PFSK-1 (cell line): ENCODE data around the gene CACNA1F.

ENCODE experiments used
- FOXP2 ChIP-seq: optimal IDR thresholded peaks from 2 replicates; pipeline ENCODE3; 2011; ENCODE audit warnings: borderline replicate concordance, control low read depth, inconsistent platforms; ENCODE audit not compliant: insufficient read depth; ENCODE audit errors: extremely low read length, extremely low read depth
- POLR2AphosphoS5 ChIP-seq: IDR thresholded peaks from 2 replicates; pipeline ENCODE4 v1.6.1; 2012; ENCODE audit warnings: low read depth, mild to moderate bottlenecking, control low read depth, low read length, moderate library complexity
- SIN3A ChIP-seq: IDR thresholded peaks from 2 replicates; pipeline ENCODE4 v1.6.1; 2012; ENCODE audit warnings: mild to moderate bottlenecking, low read length, moderate library complexity, borderline replicate concordance; ENCODE audit not compliant: insufficient read depth
- TAF1 ChIP-seq: IDR thresholded peaks from 2 replicates; pipeline ENCODE4 v1.6.1; 2012; ENCODE audit warnings: low read length, control low read depth, borderline replicate concordance; ENCODE audit not compliant: insufficient read depth
- TF ChIP-seq, protein P1 (sequence below), 2 experiments: IDR thresholded peaks; 2 replicates each; pipeline versions ENCODE4 v1.6.1 to v1.8.0; 2011 to 2012; ENCODE audit warnings: low read depth in 2 of 2, low read length in 2 of 2, control low read depth in 1 of 2, inconsistent platforms in 1 of 2, mild to moderate bottlenecking in 1 of 2, moderate library complexity in 1 of 2; ENCODE audit not compliant: insufficient read depth in 1 of 2

The CACNA1F gene

GRCh38 chrX:49155243-49155899 lies 77.8 kb downstream of the CACNA1F start:
- TF ChIP-seq TAF1 = no peak
- TF ChIP-seq POLR2AphosphoS5 = no peak
- TF ChIP-seq, protein P1, sequence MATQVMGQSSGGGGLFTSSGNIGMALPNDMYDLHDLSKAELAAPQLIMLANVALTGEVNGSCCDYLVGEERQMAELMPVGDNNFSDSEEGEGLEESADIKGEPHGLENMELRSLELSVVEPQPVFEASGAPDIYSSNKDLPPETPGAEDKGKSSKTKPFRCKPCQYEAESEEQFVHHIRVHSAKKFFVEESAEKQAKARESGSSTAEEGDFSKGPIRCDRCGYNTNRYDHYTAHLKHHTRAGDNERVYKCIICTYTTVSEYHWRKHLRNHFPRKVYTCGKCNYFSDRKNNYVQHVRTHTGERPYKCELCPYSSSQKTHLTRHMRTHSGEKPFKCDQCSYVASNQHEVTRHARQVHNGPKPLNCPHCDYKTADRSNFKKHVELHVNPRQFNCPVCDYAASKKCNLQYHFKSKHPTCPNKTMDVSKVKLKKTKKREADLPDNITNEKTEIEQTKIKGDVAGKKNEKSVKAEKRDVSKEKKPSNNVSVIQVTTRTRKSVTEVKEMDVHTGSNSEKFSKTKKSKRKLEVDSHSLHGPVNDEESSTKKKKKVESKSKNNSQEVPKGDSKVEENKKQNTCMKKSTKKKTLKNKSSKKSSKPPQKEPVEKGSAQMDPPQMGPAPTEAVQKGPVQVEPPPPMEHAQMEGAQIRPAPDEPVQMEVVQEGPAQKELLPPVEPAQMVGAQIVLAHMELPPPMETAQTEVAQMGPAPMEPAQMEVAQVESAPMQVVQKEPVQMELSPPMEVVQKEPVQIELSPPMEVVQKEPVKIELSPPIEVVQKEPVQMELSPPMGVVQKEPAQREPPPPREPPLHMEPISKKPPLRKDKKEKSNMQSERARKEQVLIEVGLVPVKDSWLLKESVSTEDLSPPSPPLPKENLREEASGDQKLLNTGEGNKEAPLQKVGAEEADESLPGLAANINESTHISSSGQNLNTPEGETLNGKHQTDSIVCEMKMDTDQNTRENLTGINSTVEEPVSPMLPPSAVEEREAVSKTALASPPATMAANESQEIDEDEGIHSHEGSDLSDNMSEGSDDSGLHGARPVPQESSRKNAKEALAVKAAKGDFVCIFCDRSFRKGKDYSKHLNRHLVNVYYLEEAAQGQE (IDR thresholded peaks at IDR 0.05; ENCODE audit: insufficient read depth in 1 of 2, low read depth in 2 of 2, low read length in 2 of 2) = no peak
- TF ChIP-seq FOXP2 = no peak
- no peak for TF ChIP-seq SIN3A
